ENCODE measurements around the gene ZYG11B. TPM values are rescaled to one million over a fixed set of nuclear protein-coding genes. Genes with fewer than 3 reads are reported as not detected.

Gene ZYG11B
- total and polyA plus RNA-seq, 2 donors (not counting 3 experiments of a cell fraction or from before 2014, with no cell fraction given): 8.2 to 27.2 TPM

DNA sequence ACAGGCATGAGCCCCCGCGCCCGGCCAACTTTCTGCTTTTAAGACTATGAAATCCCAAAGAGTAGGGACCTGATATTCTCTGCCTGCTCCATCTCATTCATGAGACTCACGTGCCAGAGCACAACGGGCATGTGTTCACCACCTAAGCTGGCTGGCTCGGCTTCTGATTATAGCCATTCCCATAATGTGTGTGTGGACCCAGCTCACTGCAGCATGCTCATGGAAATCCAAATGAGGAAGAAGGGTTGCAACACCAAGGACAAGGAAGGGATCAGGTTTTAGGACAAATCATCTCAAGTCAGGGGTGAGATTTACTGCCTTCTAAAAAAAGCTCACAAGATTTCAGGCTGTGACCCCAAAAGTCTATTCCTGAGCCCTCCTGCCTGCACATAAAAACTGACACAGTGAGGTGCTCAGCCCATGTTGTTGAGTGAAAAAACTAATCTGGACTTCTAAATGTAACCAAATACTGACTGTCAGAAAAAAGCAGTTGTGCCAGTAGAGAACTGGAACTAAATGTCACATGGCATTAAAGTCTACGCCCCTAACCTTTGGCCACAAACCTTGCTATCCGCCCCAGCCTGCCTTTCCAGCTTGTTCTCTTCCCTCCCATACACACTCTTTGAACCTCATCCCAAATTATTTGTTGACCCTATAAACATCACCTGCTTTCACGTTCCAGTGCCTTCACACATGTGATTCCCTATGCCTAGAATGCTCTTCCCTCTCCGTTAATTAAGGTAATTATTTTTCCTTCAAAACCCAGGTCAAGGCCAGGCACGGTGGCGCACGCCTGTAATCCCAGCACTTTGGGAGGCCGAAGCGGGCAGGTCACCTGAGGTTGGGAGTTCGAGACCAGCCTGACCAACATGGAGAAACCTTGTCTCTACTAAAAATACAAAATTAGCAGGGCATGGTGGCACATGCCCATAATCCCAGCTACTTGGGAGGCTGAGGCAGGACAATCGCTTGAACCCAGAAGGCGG lies 19.0 kb upstream of the ZYG11B start:
- TF ChIP-seq FOS (IDR thresholded peaks at IDR 0.05; ENCODE audit: borderline replicate concordance, insufficient read depth, low read length): no peak
- no peak for TF ChIP-seq MYC (IDR thresholded peaks at IDR 0.05; ENCODE audit: low read depth, low read length)
- TF ChIP-seq GATA2 (IDR thresholded peaks at IDR 0.05; ENCODE audit: insufficient read depth, insufficient read length, low read depth, low read length): no peak
- intact Hi-C loops (cut with micrococcal nuclease) (no loop called here), dilution Hi-C loops (cut with MboI; ENCODE audit: extremely low pct_ligation_motif_present, low sequenced_read_pairs) (no loop called here)
- Histone ChIP-seq H3K36me3 (ENCODE audit: control insufficient read depth in 2 of 2, extremely low read depth in 1 of 2, insufficient read depth in 2 of 2, low read length in 2 of 2) (no peaks in the 10 kb centered on the region), H3K4me3 (replicated peaks in 1 of 3; ENCODE audit: insufficient read depth in 1 of 3, low read depth in 1 of 3, low read length in 3 of 3) (no peak overlapping the region), H4K20me1 (replicated peaks; ENCODE audit: control insufficient read depth, extremely low read depth, insufficient read depth, low read length) (no peaks in the 10 kb centered on the region), H3K79me2 (ENCODE audit: control insufficient read depth, insufficient read depth, low read length) (no peaks in the 10 kb centered on the region), H3K9me3 (replicated peaks; ENCODE audit: control insufficient read depth, insufficient read depth, low read length) (no peaks in the 10 kb centered on the region), H3K4me1 (ENCODE audit: control insufficient read depth, extremely low read depth, insufficient read depth, low read length) (peaks cover 2% of the 10 kb centered on the region), H3K9ac (replicated peaks; ENCODE audit: extremely low read depth, insufficient read depth, low read length) (no peak overlapping the region), H3K27me3 (ENCODE audit: control insufficient read depth in 2 of 2, insufficient read depth in 2 of 2, low read length in 2 of 2) (peaks cover 0 to 9% of the 10 kb centered on the region in 2 experiments), H3K9me1 (replicated peaks; ENCODE audit: control insufficient read depth, extremely low read depth, insufficient read depth, low read length) (no peaks in the 10 kb centered on the region), H3K4me2 (ENCODE audit: insufficient read depth, low read length) (no peak overlapping the region), H3K27ac (ENCODE audit: insufficient read depth, low read depth, low read length) (no peak overlapping the region), H2AFZ (ENCODE audit: low read depth, low read length) (no peak overlapping the region)
- no TSS peak for BruUV-seq (replicated peaks)
- FAIRE-seq (no peak), DNase-seq (ENCODE audit: low read depth, low spot score) (no peak)
- ChIA-PET POLR2A (no interaction called here), CTCF (no interaction called here)

DNA sequence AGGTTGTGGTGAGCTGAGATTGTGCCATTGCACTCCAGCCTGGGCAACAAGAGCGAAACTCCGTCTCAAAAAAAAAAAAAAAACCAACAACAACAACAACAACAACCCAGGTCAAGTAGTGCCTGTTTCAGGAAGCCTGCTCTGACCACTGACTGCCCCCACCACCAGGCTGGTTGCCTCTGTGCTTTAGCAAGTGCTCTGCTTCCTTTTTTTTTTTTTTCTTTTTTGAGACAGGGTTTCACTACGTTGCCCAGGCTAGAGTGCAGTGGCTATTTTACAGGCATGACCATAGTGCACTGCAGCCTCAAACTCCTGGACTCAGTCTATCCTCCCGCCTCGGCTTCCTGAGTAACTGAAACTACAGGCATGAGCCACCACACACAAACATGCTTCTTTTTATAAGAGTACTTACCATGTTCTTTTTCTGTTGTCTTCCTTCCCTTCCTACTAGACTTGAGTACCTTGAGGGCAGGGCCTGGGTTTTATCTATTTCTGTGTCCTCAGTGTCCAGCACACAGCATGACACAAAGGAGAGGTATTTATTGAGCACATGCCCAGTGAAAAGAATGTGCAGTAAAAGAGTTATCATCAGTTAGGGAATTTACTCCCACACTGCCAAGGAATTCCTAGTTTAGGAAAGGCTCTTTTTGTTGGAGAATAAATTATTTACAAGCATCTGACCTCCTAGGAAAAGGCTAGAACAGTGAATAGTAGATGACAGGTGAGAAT lies 18.2 kb upstream of the ZYG11B start:
- BruUV-seq (replicated peaks): no TSS peak
- H3K4me1 ChIP-seq (ENCODE audit: control insufficient read depth, extremely low read depth, insufficient read depth, low read length): no peaks in the 10 kb centered on the region
- H3K79me2 ChIP-seq (ENCODE audit: control insufficient read depth, insufficient read depth, low read length): no peaks in the 10 kb centered on the region
- no peaks in the 10 kb centered on the region for H4K20me1 ChIP-seq (replicated peaks; ENCODE audit: control insufficient read depth, extremely low read depth, insufficient read depth, low read length)
- H3K4me3 ChIP-seq (replicated peaks in 1 of 3; ENCODE audit: insufficient read depth in 1 of 3, low read depth in 1 of 3, low read length in 3 of 3): no peak overlapping the region
- H3K9me1 ChIP-seq (replicated peaks; ENCODE audit: control insufficient read depth, extremely low read depth, insufficient read depth, low read length): no peaks in the 10 kb centered on the region
- no peaks in the 10 kb centered on the region for H3K36me3 ChIP-seq (ENCODE audit: control insufficient read depth in 2 of 2, extremely low read depth in 1 of 2, insufficient read depth in 2 of 2, low read length in 2 of 2)
- CTCF ChIA-PET: no interaction called here
- H3K27me3 ChIP-seq (ENCODE audit: control insufficient read depth in 2 of 2, insufficient read depth in 2 of 2, low read length in 2 of 2): peaks cover 0 to 9% of the 10 kb centered on the region in 2 experiments
- H3K4me2 ChIP-seq (ENCODE audit: insufficient read depth, low read length): no peak overlapping the region
- no peak overlapping the region for H2AFZ ChIP-seq (ENCODE audit: low read depth, low read length)
- H3K9me3 ChIP-seq (replicated peaks; ENCODE audit: control insufficient read depth, insufficient read depth, low read length): no peaks in the 10 kb centered on the region
- no peak for DNase-seq (ENCODE audit: low read depth, low spot score)
- TF ChIP-seq, protein P1, sequence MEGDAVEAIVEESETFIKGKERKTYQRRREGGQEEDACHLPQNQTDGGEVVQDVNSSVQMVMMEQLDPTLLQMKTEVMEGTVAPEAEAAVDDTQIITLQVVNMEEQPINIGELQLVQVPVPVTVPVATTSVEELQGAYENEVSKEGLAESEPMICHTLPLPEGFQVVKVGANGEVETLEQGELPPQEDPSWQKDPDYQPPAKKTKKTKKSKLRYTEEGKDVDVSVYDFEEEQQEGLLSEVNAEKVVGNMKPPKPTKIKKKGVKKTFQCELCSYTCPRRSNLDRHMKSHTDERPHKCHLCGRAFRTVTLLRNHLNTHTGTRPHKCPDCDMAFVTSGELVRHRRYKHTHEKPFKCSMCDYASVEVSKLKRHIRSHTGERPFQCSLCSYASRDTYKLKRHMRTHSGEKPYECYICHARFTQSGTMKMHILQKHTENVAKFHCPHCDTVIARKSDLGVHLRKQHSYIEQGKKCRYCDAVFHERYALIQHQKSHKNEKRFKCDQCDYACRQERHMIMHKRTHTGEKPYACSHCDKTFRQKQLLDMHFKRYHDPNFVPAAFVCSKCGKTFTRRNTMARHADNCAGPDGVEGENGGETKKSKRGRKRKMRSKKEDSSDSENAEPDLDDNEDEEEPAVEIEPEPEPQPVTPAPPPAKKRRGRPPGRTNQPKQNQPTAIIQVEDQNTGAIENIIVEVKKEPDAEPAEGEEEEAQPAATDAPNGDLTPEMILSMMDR (IDR thresholded peaks at IDR 0.05; ENCODE audit: extremely low read depth in 1 of 2, insufficient read depth in 1 of 2, low read depth in 1 of 2, low read length in 2 of 2): no peak
- no peak for TF ChIP-seq POLR2AphosphoS5 (IDR thresholded peaks at IDR 0.05; ENCODE audit: insufficient read depth, low read depth, low read length)
- dilution Hi-C loops (cut with MboI; ENCODE audit: extremely low pct_ligation_motif_present, low sequenced_read_pairs): no loop called here
- no peak overlapping the region for H3K9ac ChIP-seq (replicated peaks; ENCODE audit: extremely low read depth, insufficient read depth, low read length)
- intact Hi-C loops (cut with micrococcal nuclease): no loop called here
- no peak overlapping the region for H3K27ac ChIP-seq (ENCODE audit: insufficient read depth, low read depth, low read length)
- POLR2A ChIA-PET: no interaction called here
- no peak for FAIRE-seq
